GM20000 (cell line): ENCODE measurements around the gene TBC1D1.

Source experiments
- DNase-seq: peaks from one replicate; pipeline ENCODE4 v3.0.0; 2012; ENCODE audit warnings: low spot score
- TF ChIP-seq, protein P1 (sequence below): IDR thresholded peaks from 2 replicates; pipeline ENCODE4 v1.5.1; 2012; ENCODE audit warnings: mild to moderate bottlenecking, control low read depth; ENCODE audit errors: extremely low read depth, missing control alignments

TBC1D1 gene

GRCh38 chr4:38119668-38120385 is 228.9 kb downstream of the TBC1D1 start:
- no peak for DNase-seq
- TF ChIP-seq, protein P1, sequence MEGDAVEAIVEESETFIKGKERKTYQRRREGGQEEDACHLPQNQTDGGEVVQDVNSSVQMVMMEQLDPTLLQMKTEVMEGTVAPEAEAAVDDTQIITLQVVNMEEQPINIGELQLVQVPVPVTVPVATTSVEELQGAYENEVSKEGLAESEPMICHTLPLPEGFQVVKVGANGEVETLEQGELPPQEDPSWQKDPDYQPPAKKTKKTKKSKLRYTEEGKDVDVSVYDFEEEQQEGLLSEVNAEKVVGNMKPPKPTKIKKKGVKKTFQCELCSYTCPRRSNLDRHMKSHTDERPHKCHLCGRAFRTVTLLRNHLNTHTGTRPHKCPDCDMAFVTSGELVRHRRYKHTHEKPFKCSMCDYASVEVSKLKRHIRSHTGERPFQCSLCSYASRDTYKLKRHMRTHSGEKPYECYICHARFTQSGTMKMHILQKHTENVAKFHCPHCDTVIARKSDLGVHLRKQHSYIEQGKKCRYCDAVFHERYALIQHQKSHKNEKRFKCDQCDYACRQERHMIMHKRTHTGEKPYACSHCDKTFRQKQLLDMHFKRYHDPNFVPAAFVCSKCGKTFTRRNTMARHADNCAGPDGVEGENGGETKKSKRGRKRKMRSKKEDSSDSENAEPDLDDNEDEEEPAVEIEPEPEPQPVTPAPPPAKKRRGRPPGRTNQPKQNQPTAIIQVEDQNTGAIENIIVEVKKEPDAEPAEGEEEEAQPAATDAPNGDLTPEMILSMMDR: no peak

DNA sequence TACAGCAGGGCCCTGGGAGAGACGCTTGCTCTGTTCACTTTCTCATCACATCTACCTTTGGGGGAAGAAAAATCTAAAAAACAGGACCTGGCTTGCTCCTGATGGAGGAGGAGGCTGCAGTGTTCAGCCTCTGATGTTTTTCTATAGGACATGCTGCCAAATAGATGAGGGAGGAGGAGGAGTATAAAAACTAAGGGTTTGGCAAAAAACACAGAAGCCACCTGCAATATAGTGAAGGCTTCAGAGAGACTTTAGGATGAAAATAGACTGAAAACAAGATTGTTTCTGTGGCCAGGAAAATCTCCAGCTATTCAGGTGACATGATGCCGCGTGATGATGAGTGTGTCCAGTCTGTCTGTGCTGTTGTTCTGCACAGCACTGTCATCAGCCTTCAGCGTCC is 229.9 kb downstream of the TBC1D1 start:
- TF ChIP-seq, protein P1: no peak

DNA sequence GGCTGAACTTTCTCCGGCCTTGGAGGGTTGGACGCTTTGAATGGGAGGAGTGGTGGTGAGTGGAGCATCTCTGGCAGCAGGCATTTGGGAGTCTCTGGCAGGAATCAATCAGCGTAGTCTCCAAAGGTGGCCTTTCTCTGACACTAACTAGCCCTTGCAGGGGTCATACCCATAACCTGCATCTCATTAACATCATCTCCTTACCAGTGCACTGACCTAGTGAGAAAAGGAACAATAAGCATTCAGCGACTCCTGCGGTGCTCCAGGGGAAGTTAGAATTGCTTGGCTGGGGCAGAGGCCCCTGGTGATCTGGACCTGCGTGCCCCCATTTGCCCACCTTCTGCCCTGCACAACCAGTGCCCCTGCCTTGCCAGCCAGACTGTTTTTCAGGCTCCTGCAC is 231.2 kb downstream of the TBC1D1 start:
- DNase-seq: no peak
- TF ChIP-seq, protein P1: no peak

More for the DNA sequence above, 229.9 kb downstream of the TBC1D1 start:
- no peak for DNase-seq

GRCh38 chr4:38123555-38123954 is 232.7 kb downstream of the TBC1D1 start:
- TF ChIP-seq, protein P1: no peak
- no peak for DNase-seq

- no peak for DNase-seq
- TF ChIP-seq, protein P1: no peak
Observed at GRCh38 chr4:38124961-38125360, 234.1 kb downstream of the TBC1D1 start.

DNA sequence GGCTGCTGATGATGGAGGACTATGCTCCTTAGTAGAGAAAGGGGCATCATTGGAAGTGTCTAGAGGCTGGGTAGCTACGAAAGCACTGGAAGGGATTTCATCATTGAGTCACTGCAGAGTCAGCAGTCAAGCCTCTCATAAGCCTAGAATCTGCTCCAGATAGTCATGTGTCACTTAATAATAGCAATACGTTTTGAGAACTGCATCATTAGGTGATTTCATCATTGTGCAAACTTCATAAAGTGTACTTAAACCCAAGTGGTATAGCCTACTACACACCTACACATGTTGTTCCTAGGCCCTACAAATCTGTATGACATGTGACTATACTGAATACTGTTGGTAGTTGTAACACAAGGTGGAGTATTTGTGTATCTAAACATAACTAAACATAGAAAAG is 234.9 kb downstream of the TBC1D1 start:
- no peak for DNase-seq

More for the DNA sequence above, 234.9 kb downstream of the TBC1D1 start:
- TF ChIP-seq, protein P1: no peak
